H4 (cell line): Measurements from ENCODE around the gene HOXD11. TPM values are rescaled to one million over a fixed set of nuclear protein-coding genes. Genes with fewer than 3 reads are reported as not detected.

Source experiments
- DNase-seq: peaks from one replicate; pipeline ENCODE4 v3.0.0-alpha.2; 2015; ENCODE audit warnings: low spot score
- total RNA-seq: library from RNA; depleted of rRNA; stranded (reverse); fragments of >200 nt; shearing (Covaris generic); gene quantifications from 2 replicates; pipeline ENCODE4 v1.2.3, GENCODE V29; 2014

The HOXD11 gene
- total RNA-seq, 1 experiment from 2014 or later, result not detected

DNA sequence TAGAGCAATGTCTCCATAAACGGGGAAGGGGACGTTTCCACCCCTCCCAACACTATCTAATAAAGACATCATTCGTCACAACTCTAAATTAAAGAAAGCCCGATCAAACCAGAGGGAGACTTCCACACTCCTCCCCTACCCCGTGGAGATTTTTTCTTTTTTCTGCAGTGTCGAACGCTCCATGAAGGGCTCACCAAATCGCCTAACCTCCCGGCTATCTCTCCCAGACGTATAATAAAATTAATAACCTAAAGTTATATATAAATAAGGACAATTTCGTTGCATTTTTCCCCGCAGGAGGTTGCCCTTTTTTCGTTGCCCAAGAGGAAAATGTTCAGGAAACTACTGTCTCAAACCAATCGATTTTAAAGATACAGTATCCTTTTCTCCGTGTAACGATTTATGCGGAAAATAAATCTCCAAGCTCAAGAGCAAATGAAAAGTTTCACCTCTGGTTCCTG is 25.7 kb upstream of the HOXD11 start:
- no peak for DNase-seq

DNA sequence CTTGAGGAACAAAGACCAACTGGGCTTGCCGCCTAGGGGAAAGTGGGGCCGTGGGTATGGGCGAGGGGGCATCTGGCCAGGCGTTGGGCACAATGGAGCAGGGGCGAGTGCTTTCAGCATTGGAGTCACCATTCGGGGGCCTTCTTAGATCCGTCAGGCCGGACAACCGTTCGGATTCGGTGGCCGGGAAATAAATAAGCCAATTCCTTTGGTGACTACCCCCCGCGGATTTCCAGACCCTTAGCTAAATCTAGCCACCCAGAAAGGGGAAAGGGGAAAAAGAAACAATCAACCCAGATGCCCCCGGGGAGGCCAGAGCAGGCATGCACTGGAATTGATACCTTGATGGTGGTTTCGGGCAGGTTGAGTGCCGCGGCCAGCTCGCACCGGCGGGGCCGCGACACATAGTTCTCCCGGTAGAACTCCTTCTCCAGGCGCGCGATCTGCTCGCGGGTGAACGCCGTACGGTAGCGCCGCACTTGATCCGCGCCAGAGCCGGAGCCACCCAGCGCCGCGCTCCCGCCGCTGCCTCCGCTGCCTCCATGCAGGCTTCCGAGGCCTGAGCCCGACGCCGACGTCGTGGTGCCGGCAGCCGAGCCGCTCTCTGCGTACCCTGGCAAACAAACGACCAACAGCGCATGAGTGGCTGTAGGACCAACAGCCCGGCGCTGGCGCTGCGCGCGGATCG is 25.1 kb upstream of the HOXD11 start:
- no peak for DNase-seq

DNA sequence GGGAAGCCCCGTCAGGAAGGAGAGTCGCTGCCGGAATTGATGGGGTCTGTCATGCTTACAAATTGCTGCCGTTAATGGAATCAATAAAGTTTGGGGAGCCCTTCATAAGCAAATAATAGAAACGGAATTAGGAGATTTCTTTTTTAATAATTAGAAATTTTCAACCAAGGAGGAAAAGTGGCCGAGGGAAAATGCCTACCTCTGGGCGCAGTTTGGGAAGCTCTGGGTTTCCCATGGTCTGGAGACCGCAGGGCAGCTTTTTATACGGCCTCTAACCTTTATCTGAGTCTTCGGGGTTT is 24.6 kb upstream of the HOXD11 start:
- DNase-seq, result no peak

GRCh38 chr2:176082824-176083751 is 24.0 kb upstream of the HOXD11 start:
- no peak for DNase-seq

DNA sequence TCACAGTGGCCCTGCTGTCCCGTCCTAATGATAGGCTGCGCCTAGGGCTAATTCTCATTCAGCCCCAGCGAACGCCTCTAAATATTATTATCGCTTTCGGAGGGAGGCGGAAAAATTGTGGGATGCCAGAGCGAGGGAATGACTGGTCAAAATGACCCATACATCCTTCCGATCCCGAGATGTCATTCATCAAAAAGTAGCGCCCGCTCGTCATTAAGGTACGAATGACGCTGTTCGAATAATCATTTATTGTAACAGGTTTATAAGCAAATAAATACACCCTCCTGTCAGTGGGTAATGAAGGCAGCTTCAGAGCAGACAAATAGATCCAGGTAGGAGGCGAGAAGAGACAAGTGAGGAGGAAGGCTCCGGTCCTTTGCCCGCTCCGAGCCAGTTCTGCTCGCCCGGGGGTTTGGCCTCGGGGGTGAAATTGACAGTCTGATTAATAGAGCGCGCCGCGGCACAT is 23.3 kb upstream of the HOXD11 start, which contains the start of gene EVX2:
Gene EVX2 (minus strand): TSS at position 167 of the 466 bp plus-strand sequence. CDS start 186 bp downstream, outside the sequence.
- no peak for DNase-seq

DNA sequence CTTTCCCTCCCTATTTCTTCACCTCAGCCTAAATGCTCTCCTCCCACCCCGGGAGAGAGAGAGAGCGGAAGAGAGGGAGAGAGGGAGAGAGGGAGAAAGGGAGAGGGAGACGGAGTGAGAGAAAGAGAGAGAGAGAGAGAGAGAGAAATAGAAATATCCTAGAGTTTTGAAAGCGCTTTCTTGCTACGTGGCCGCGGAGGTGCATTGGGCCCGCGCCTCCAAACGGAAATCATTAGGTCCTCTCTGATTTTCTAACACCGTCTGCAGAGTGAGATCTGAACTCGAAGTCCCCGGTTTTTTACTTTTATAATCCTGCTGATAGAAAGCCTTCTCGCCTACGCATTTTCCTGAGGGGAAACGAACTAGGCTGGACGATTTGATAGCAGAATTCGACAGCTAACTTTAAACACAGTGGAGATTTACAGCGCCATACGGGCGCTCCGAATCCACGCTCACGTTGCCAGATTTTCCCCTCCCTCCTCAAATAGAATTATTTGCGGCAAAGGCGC is 22.4 kb upstream of the HOXD11 start:
- no peak for DNase-seq

DNA sequence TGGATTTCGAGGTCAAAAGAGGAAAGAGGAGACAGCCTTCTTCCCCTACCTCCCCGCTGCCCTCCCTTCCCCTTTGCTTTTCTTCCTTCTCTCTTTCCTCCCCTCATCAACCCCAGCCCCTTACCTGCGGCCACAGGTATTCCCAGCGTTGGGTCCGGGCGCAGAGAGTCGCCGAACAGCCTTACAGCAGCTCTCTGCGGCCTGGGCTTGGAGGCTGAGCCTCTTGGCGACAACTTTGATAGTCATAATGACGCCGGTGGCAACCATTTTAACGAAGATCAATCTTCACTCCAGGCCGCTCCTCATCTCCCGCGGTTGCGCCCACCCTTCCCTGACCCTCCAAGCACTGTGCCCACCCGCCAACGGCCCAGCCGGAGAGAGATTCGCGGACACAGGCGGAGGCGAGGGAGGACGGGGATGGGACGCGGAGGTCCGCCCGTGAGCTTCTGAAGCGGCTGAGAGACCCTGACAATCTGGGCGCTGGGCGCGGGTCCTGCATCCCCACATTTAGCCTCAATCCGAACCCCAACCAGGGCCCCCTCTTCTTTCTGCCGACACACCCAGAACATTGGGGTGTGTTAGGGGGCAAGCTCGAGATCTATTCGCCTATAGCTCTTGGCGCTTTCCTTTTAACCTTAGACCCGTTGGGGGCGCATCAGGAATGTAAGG is 21.8 kb upstream of the HOXD11 start:
- DNase-seq, result no peak

DNA sequence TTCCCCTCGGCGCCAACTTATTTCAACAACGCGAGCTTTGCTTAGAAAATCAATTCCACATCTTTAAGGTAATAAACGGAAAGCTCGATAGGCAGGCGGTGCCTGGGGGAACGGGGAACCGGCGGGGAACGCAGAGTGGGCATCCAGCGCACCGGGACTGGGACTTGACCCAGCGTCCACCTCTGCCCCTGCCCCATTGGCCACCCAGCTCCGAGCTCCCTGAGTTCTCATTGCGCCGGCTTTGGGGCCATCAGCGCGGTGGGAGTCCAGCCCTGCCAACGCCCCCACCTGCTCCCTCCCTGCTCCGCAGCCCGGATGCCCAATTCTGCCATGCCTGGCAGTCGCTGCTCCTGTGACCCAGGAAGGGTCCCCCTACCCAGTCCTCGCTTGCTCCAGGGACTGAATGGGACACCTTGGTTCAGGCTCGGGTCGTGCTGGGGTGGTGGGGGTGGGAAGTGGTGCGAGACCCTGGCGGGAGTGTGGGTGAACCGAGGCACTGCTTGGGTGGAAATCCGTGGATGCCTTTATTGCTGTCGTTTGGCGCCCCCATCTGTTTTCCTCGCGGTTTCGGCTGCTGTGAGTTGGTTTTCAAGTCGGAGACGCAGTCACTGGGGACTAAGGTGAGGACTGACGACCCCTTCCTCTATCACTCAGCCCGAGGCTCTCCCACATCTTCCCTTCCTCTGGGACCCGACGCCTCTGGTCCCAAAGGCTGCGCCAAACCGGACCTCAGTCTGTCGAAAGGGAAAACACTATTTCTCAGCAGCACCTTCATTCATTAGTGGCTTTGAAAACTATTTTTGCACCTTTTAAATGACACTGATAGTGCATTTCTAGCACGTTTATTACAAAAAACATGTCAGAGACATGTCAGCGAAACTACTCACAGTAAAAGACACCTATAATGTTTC is 21.0 kb upstream of the HOXD11 start:
- DNase-seq, result no peak

DNA sequence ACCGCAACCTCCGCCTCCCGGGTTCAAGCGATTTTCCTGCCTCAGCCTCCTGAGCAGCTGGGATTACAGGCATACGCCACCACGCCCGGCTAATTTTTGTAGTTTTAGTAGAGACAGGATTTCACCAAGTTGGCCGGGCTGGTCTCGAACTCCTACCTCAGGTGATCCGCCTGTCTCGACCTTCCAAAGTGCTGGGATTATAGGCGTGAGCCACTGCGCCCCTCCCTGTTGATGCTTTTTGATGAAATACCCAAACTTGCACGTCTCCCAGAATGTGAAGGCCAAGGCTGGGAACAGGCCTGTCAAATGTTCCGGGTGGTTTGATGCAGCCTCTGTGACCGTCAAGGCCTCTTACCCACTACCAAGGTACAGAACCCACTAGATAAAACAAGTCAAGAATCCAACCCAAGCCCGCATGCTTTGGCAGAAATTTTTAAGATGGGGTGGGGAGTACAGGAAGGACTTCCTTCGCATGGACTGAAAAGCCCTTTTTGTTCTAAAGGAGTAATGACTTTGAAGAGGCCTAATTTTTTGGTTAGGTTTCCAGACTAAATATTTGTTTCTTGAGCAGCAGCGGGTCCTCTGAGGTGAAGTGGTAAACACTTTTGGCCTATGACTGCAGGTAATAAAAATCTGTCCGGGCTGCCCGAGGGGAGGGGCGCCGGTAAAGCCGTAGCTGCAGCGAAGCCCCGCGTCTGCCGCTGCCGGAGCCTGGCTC is 19.6 kb upstream of the HOXD11 start:
- no peak for DNase-seq

GRCh38 chr2:176088048-176088936 is 18.8 kb upstream of the HOXD11 start:
- peak; percentile 42 for DNase-seq

GRCh38 chr2:176088937-176089842 is 17.9 kb upstream of the HOXD11 start:
- no peak for DNase-seq

DNA sequence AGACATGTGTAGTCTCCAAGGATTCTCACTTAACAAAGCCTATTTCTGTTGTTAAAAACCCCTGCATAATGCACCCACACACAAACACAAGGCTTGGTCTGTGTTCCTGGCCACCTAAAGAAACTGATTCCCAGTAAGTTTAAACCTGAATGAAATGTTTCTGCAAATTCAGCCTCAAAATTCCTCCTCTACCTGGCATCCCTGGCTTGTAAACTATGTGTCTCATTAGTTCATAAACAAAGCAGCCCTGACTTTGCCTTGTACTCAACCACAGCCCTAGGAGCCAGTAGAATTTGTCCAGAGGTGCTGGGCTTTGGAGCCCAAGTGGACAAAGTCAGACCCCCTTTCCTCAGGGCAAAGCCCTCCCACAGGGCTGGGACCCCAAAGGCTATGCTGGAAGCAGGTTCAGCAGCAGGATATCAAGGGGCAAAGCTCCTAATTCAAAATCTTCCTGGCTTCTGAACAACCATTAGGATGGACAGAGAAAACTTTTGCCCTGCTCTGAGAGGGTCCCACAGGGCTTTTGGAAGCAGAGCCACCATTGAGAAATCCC is 17.2 kb upstream of the HOXD11 start:
- DNase-seq, result no peak

DNA sequence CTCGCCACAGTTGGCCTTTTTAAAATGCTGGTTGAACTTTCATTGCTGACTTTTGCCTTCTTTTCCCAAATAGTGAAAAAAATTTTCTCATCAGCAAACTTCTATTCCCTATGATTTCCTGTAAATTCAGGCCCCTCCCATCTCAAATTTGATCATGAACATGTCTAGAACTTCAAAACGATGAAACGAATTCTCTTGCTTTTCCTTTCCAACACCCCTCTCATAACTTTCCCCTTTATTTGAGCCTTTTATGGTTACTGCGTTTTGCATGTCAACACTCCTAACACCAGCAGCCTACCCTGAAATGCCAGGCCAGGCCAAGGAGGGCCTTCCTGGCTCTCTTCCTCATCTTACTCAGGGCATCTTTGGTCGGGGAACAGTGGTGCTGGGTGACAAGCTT is 16.2 kb upstream of the HOXD11 start:
- no peak for DNase-seq

DNA sequence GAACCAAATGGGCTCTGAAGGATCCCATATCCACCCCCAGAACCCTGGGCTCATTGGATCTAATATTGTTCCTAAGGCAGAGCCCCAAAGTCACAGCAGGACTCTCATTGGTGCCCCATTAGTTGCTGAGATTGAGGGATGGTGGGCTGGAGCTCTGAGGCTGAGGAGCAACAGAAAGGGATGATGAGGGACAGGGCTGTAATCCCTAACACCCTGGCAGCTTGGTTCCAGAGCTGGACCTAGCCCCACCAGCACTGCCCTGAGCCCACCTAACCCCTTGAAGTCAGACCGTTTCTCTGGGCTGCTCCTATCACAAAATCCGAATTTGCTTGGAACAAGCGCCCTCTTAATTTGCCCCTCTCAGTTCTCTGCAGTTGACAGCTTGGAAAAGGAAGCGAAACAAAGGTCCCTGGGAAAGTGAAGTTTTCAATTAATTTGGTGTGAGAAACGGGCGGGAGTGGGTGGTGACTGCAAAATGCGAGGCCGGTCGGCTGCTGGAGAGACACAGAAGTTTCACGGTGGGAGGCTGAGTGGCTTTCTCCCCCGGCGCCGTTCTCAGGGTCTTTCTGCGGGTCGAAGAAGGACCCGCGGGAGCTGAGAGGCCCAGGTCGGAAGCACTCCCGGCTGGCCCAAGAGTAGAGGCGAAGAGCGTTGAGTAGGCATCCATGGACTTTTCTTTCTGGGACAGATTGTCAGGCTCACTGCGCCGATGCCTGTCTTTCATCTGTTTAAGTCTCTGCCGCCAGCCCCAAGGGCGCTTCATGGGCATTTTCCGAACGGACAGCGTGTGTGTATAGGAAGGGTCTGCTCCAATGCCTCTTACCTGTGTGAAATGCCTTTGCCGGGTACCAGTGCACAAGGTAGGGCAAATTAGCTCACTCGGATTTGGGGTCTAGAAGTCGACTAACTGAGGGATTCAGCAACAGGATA is 15.5 kb upstream of the HOXD11 start:
- no peak for DNase-seq

DNA sequence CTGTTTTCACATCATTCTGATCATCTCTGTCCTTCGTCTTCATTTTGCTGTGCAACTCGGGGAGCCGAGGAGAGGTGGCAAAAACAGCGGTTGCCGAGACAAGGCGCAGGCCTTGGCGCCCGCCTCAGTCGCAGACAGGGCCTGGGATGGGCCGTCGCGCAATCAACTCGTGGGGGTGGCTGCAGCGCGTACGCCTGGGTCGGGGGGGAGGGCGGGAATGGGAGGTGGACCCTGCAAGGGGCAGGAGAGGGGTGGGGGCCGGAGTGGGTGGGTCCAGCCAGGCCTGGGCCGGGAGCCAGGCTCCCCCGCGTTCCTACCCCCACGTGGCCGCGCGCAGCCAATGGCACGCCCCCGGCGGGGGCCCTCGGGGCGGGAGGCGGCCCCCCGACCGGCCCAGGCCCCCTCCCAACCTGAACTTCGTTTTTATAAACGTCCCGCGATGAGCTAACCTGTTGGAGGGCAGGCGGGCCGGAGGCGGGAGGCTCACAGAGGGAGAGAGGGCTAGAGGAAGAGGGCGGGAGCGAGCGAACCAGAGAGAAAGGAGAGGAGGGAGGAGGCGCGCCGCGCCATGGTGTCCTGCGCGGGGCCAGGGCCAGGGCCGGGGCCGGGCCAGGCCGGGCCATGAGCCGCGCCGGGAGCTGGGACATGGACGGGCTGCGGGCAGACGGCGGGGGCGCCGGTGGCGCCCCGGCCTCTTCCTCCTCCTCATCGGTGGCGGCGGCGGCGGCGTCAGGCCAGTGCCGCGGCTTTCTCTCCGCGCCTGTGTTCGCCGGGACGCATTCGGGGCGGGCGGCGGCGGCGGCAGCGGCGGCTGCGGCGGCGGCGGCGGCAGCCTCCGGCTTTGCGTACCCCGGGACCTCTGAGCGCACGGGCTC is 14.6 kb upstream of the HOXD11 start, which contains the start of gene HOXD13:
Gene HOXD13 (plus strand): TSS at position 452 of the 875 bp plus-strand sequence. CDS start 170 bp downstream, at position 622.
- no peak for DNase-seq
